Bone marrow (tissue), 2 donors: ENCODE data around the gene MAPK1IP1L.
"Not testable (repeated sequence)": the region's sequence is repeated elsewhere in the genome, so short reads cannot be mapped to it uniquely, and the experiment has no call there.

Source experiments
- DNase-seq, 2 donors: peaks; one replicate each; lab custom pipeline; 2025; lab: John Stamatoyannopoulos, UW

MAPK1IP1L gene

GRCh38 chr14:55051423-55052268, at the start of gene MAPK1IP1L:
Gene MAPK1IP1L (plus strand): TSS chr14:55051647. CDS start chr14:55061684, 10,037 bp downstream.
- DNase-seq, result peak; percentile 80 to 89

GRCh38 chr14:55005071-55005470, 46.4 kb upstream of the MAPK1IP1L start:
- DNase-seq, result no peak

- no peak for DNase-seq
Measured at GRCh38 chr14:55015006-55015405, 36.4 kb upstream of the MAPK1IP1L start.

GRCh38 chr14:55019968-55020554, 31.4 kb upstream of the MAPK1IP1L start:
- no peak for DNase-seq

GRCh38 chr14:55024365-55024764, 27.1 kb upstream of the MAPK1IP1L start:
- not testable (repeated sequence) for DNase-seq

GRCh38 chr14:55025948-55026347, 25.5 kb upstream of the MAPK1IP1L start:
- no peak for DNase-seq

- DNase-seq, result no peak
Measured at GRCh38 chr14:55026441-55026792, 25.0 kb upstream of the MAPK1IP1L start.

GRCh38 chr14:55026793-55027561, 24.5 kb upstream of the MAPK1IP1L start, which contains the start of the genes SOCS4 and WDHD1:
Gene SOCS4 (plus strand): TSS chr14:55027236. CDS start chr14:55043042, 15,806 bp downstream.
Gene WDHD1 (minus strand): TSS chr14:55027099. CDS start chr14:55026787, 312 bp downstream.
- DNase-seq, result peak; percentile 80 to 94

- DNase-seq, result no peak
Measured at GRCh38 chr14:55028066-55028465, 23.4 kb upstream of the MAPK1IP1L start.

GRCh38 chr14:55028476-55028875, 23.0 kb upstream of the MAPK1IP1L start:
- DNase-seq, result no peak

- no peak for DNase-seq
Measured at GRCh38 chr14:55031190-55031589, 20.3 kb upstream of the MAPK1IP1L start.

- not testable (repeated sequence) for DNase-seq
Measured at GRCh38 chr14:55037995-55038394, 13.5 kb upstream of the MAPK1IP1L start.

GRCh38 chr14:55038708-55039107, 12.7 kb upstream of the MAPK1IP1L start:
- DNase-seq, result no peak

GRCh38 chr14:55043528-55043927, 7.9 kb upstream of the MAPK1IP1L start:
- DNase-seq, result no peak

GRCh38 chr14:55045087-55045486, 6.4 kb upstream of the MAPK1IP1L start:
- DNase-seq, result no peak

- no peak for DNase-seq
Measured at GRCh38 chr14:55047301-55048053, 4.0 kb upstream of the MAPK1IP1L start.

GRCh38 chr14:55048900-55049436, 2.5 kb upstream of the MAPK1IP1L start:
- DNase-seq, result no peak

GRCh38 chr14:55051165-55051422, 353 bp upstream of the MAPK1IP1L start:
- DNase-seq, result no peak

- no peak for DNase-seq
Measured at GRCh38 chr14:55052269-55052930, 953 bp downstream of the MAPK1IP1L start.

GRCh38 chr14:55053018-55053417, 1.6 kb downstream of the MAPK1IP1L start:
- DNase-seq, result no peak

GRCh38 chr14:55053500-55053899, 2.1 kb downstream of the MAPK1IP1L start:
- DNase-seq, result no peak
